Memory B cell (primary cell): Measurements from ENCODE around the gene NDE1.
A peak's percentile ranks its signal among the peaks of the same experiment; 100 is the strongest.
"Not testable (repeated sequence)": the region's sequence is repeated elsewhere in the genome, so short reads cannot be mapped to it uniquely, and the experiment has no call there.

Source experiments
- ATAC-seq: fragments of 150-1000 bp; cut with Tn5 transposase; 2 replicates; pipeline ENCODE4 v1.10.0; 2021; ENCODE audit warnings: low read depth, mild to moderate bottlenecking, moderate library complexity
- DNase-seq, 2 donors: peaks; one replicate each; pipeline ENCODE4 v3.0.0; 2022; ENCODE audit warnings: low spot score in 2 of 2
- H3K27ac Mint-ChIP-seq: one replicate; pipeline ENCODE4 v1.8.0; 2022; ENCODE audit warnings: mild to moderate bottlenecking, moderate library complexity, mixed read lengths
- H3K27me3 Mint-ChIP-seq: one replicate; pipeline ENCODE4 v1.8.0; 2022; ENCODE audit warnings: mixed read lengths
- H3K36me3 Mint-ChIP-seq: one replicate; pipeline ENCODE4 v1.8.0; 2022; ENCODE audit warnings: mild to moderate bottlenecking, mixed read lengths
- H3K4me1 Mint-ChIP-seq: one replicate; pipeline ENCODE4 v1.8.0; 2022; ENCODE audit warnings: mixed read lengths
- H3K4me3 Mint-ChIP-seq: one replicate; pipeline ENCODE4 v1.8.0; 2022; ENCODE audit warnings: mild to moderate bottlenecking, moderate library complexity, mixed read lengths
- H3K9me3 Mint-ChIP-seq: one replicate; pipeline ENCODE4 v1.8.0; 2022; ENCODE audit warnings: mixed read lengths

NDE1 gene, protein sequence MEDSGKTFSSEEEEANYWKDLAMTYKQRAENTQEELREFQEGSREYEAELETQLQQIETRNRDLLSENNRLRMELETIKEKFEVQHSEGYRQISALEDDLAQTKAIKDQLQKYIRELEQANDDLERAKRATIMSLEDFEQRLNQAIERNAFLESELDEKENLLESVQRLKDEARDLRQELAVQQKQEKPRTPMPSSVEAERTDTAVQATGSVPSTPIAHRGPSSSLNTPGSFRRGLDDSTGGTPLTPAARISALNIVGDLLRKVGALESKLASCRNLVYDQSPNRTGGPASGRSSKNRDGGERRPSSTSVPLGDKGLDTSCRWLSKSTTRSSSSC

DNA sequence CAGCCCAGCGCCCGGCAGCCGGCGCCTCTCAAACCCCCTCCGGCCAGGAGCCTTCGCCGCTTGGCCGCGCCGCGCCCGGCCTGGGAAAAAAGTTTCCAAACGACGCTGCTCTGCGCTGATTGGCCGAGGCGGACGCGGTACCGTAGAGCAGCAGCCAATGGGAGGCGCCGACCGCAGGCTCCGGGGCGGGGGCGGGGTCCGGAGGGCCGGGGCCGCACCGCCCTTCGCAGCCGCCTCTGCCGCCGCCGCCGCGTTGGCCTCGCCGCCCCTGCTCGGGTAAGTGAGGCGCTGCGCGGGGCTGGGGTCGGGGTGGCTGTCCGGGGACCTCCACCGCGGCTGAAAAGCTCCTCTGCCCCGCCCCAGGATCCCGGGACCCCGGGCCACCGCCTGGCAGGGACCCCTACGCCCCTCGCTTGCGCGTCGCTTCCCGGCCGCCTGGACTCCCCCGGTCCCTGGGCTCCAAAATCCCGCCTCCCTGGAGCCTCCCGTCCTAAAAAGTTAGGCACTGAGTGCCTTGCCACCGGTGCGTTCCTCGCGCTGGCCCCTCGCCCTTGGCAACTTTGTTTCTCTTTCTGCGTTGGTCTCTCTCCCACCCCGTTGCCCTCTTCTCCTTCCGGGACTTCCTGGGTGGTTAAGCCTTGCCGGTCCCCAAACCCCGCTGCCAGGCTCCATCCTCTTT lies at the start of gene NDE1:
Gene NDE1 (plus strand): TSS at position 227 of the 679 bp plus-strand sequence. CDS start 14,534 bp downstream, outside the sequence.
- peak; percentile 92 for ATAC-seq
- H3K9me3 Mint-ChIP-seq: no peaks in the 10 kb centered on the region
- peak within 1 kb of the TSS; percentile 99 for H3K4me3 Mint-ChIP-seq
- no peaks in the 10 kb centered on the region for H3K27me3 Mint-ChIP-seq
- H3K36me3 Mint-ChIP-seq: peaks cover 5% of the 10 kb centered on the region
- H3K27ac Mint-ChIP-seq: peak within 1 kb of the TSS; percentile 97
- peaks cover 17% of the 10 kb centered on the region for H3K4me1 Mint-ChIP-seq
- peak; percentile 66 to 74 for DNase-seq

DNA sequence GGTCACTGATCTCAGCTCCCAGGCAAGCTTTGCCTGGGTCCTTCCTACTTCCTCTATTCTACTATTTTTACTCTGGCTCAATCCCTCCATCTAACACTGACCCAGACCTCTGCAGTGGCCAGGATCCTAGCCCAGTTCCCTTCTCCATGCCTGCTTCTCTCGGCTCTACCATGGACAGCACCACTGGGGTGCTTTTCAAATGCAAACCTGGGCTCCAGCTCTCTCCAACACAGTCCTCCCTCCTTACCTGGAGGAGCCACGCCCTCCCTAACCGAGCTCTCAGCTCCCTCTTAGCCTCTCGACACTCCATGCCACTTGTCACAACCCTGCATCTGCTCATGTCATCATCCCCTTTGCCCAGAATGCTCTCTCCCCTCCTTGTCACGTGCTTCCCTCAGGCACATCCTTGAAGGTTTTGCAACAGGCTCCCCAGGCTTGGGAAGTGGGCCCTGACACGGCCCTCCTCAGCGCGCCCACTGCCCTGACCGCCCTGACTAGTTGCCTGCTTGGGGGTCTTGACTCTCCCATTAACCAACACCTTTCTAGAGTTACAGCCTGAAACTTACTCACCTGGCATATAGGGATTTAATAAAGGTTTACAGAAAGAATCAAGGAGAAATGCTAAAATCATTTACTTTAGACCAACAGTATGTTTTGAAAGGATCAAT lies 48.7 kb upstream of the NDE1 start:
- Mint-ChIP-seq H3K4me3 (no peak overlapping the region), H3K36me3 (peaks cover 57% of the 10 kb centered on the region), H3K4me1 (peaks cover 8% of the 10 kb centered on the region), H3K27ac (peak overlapping the region; percentile 4), H3K9me3 (no peaks in the 10 kb centered on the region), H3K27me3 (no peaks in the 10 kb centered on the region)
- no peak for ATAC-seq
- no peak for DNase-seq

DNA sequence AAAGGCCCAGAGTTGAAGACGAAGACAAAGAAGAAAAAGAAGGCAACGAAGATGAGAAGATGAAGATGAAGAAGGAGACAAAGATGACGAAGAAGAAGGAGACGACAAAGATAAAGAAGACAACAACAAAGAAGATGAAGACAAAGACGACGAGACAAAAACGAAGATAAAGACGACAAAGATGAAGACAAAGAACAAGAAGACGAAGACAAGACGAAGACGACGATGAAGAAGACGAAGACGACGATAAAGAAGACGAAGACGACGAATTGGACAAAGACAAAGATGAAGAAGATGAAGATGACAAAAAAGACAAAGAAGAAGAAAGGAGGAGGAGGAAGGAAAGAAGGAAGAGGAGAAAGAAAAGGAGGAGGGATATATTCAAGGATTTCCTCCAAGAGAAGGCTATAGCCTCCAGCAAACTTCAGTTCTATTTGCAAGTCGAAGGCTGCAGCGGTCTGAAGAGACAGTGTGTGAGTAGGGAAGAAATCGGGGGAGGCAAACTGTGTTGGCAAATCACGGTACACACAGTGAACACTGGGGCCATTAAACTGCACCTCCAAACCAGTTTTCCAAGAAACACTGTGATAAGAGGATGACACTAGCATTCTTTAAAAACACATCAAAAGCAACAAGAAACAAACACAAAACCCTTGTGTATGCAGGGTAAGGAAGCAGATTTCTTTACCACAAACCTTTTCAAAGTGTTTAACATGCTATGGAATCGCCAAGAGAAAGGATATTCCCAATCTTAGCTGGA lies 47.6 kb upstream of the NDE1 start:
- H3K27ac Mint-ChIP-seq: peak overlapping the region; percentile 4
- ATAC-seq (no peak), DNase-seq (no peak)
- H3K27me3 Mint-ChIP-seq: no peaks in the 10 kb centered on the region
- H3K4me1 Mint-ChIP-seq: peaks cover 15% of the 10 kb centered on the region
- peaks cover 62% of the 10 kb centered on the region for H3K36me3 Mint-ChIP-seq
- H3K9me3 Mint-ChIP-seq: no peaks in the 10 kb centered on the region
- no peak overlapping the region for H3K4me3 Mint-ChIP-seq

DNA sequence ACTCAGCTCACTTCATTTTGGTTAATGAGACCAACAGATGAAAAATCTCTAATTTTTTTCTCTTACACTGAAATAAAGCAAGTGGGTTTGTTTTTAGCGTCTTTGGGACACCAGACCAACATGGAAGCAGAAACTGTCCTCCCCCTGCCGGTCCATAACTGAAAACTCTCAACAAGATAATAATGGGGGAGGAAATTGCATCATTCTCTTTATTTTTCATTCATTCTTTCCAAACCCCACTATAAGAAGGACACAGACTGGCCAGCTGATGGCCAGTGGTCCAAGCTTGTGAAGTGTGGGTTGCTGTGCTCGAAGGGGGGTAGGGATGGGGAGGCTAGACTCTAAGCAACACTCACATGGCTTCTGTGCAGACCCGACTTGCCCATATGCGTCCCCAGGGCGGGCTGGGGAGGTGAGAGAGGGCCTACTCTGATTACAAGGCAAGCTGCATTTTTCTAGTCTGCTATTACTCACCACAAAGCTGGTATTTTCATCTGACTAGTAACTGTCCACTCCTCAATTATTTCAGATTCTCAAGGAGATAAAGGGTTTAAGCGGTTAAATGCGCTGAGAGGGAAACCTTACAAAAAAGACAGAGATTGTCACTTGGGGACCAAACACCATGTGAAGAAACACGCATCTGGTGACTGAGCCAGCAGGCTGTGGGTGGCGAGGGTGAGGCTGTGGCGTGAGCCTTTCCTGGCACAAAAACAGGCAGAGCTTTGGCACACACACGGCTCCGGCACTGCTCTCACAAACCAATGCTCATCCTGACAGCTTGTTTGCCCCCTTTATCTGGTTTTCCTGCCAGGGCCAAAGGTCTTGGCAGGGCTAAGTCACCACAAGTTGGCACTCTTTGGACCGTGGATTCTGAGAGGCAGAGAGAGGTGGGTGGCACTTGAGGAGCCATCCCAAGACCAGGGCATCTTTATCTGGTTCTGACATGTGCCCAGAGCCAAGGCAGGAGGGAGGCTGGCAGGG lies 45.3 kb upstream of the NDE1 start:
- Mint-ChIP-seq H3K27me3 (no peaks in the 10 kb centered on the region), H3K4me1 (peaks cover 15% of the 10 kb centered on the region), H3K27ac (peak overlapping the region; percentile 72), H3K4me3 (no peak overlapping the region), H3K9me3 (no peaks in the 10 kb centered on the region), H3K36me3 (peaks cover 59% of the 10 kb centered on the region)
- DNase-seq (no peak), ATAC-seq (no peak)

DNA sequence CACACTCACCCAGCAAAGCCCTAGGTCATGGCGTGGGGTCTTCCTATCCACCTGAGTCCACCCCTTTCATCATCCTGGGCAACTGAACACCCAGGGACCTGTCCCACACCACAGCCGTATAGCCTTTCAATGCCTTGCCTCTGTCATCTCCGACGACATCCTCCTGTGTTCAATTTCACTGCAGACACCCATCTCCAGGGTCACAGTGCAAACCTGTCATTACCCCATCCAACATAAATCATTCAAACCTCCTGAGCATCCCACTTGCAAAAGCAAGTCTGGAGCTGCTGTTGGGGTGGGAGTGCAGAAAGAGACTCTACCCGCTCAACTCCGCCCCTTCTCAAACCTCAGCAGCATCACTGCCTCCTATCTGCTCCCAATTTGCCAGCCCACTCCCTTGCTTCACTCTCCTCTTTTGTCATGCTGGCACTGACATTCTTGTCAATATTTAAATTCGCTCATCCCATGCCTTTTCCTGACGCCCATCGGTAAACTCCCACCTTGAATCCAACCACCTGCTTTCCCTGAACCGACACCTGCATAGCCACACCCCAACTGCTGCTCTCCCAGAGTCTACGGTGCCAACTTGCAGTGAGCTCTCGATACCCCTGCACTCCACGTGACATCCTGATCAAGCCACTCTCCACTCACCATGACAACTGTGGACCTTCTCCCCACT lies 44.1 kb upstream of the NDE1 start:
- DNase-seq (no peak), ATAC-seq (no peak)
- Mint-ChIP-seq H3K9me3 (no peaks in the 10 kb centered on the region), H3K4me3 (no peak overlapping the region), H3K36me3 (peaks cover 53% of the 10 kb centered on the region), H3K4me1 (peaks cover 15% of the 10 kb centered on the region), H3K27me3 (no peaks in the 10 kb centered on the region), H3K27ac (peak overlapping the region; percentile 75)

DNA sequence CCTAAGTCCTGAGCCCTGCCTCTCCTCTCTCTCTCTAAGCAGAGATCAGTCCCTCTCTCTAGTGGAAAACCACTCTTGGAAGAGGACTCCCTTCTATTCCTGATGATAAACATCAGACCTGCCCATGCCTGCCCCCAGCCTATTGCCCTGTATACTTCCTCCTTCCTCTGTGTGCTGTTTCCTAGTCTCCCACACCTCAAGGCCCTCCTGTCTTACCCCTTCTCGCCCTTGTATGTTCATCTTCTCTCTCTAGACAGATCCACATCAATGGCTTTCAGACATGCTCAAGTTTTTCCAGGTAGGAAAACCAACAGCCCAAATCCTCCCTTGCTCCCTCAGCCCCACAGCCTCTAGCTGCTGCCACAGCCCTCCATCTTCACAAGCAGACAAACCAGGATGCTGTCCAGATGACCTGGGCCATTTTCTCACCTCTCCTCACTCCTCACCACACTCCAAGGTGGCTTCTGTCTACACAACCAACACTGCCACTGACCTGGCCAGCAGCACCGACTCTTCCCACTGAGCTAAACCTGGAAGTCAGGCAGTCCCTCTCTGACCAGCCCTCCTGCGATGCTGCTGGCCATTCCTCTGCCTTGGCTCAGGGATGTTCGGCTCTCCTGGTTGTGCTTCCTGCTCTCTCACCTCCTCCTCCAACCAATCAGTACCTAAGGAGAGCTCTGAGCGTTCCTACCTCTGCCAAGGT lies 43.4 kb upstream of the NDE1 start:
- H3K27me3 Mint-ChIP-seq: no peaks in the 10 kb centered on the region
- H3K4me1 Mint-ChIP-seq: peaks cover 13% of the 10 kb centered on the region
- ATAC-seq: no peak
- peak overlapping the region; percentile 75 for H3K27ac Mint-ChIP-seq
- no peak overlapping the region for H3K4me3 Mint-ChIP-seq
- no peaks in the 10 kb centered on the region for H3K9me3 Mint-ChIP-seq
- DNase-seq: no peak
- H3K36me3 Mint-ChIP-seq: peaks cover 47% of the 10 kb centered on the region

DNA sequence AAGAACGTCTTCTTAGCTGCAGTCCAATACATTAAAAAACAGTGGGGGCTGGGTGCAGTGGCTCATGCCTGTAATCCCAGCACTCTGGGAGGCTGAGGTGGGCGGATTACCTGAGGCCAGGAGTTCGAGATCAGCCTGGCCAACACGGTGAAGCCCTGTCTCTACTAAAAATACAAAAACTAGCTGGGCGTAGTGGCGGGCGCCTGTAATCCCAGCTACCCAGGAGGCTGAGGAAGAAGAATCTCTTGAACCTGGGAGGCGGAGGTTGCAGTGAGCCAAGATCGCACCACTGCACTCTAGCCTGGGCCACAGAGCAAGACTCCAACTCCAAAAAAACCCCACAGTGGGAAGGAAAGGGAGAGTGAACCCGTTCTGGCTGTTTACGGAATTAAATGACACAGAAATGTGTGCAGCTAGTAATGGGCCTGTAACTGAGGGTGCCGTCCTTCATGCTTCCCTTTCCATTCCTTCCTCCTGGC lies 42.8 kb upstream of the NDE1 start:
- not testable (repeated sequence) for DNase-seq, H3K4me3 Mint-ChIP-seq, H3K9me3 Mint-ChIP-seq, ATAC-seq, H3K27me3 Mint-ChIP-seq
- H3K27ac Mint-ChIP-seq: peak overlapping the region; percentile 75
- H3K4me1 Mint-ChIP-seq: peaks cover 13% of the 10 kb centered on the region
- peaks cover 46% of the 10 kb centered on the region for H3K36me3 Mint-ChIP-seq

DNA sequence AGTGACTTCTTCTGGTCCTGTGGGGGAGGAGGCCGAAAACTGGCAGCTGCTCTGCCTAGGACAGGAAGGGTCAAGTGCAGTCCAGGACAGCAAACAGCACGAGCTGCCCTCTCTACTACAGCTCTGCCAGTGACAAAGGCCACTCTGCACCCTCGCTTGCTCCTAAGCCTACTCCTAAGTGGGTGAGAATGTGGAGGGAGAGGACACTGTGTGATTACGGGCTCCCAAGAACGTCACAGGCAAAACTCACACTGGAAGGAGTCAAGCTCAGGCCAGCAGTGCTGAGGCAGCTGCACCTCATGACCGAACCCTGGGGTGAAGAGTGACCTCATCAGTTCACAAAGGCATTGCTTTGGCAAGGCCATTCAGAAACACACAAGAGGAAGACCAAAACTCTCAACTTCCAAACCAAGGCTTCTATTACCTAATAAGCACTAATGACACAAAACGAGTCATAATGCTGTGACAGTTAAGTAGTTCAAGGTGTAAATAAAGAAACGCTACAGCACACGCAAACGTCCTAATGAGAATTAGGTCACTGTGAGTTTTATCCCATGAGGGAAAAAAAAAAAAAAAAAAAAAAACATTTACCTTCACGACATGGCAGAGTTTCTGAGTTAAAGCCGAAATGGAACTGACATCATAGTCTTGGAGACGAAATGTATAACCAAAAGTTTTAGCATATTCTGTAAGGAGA lies 42.2 kb upstream of the NDE1 start:
- no peak for ATAC-seq

DNA sequence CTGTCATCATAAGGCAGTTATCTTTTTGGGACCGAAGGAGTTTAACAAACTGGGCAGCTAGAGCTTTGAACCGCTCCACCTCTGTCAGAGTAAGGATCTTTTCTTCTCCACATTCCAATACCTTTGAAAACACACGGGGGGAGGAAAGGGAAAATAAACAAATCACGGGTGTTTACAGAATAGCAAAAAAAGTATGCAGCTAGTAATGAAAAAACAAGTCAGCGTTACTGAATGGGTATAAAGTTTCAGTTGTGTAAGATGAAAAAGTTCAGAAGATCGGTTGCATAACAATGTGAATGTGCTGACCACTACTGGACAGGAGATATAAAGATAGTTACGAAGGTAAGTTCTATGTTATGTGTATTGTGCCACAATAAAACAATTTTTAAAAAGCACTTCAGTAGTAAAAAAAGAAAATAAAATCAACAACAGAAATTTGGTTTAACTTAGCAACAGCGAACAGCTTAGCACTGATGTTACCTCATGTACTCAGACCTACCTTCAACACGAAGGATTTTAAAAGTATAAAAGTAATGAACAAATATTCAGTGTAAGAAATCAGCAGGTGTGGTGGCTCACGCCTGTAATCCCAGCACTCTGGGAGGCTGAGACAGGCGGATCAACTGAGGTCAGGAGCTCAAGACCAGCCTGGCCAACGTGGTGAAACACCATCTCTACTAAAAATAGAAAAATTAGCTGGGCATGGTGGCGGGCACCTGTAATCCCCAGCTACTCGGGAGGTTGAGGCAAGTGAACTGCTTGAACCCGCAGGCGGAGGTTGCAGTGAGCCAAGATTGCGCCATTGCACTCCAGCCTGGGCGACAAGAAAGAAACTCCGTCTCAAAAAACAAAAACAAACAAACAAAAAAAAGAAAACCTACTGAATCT lies 41.4 kb upstream of the NDE1 start:
- ATAC-seq (no peak), DNase-seq (no peak)
- H3K4me1 Mint-ChIP-seq: peaks cover 11% of the 10 kb centered on the region
- H3K9me3 Mint-ChIP-seq: no peaks in the 10 kb centered on the region
- no peaks in the 10 kb centered on the region for H3K27me3 Mint-ChIP-seq
- H3K4me3 Mint-ChIP-seq: no peak overlapping the region
- H3K36me3 Mint-ChIP-seq: peaks cover 46% of the 10 kb centered on the region
- peak overlapping the region; percentile 74 for H3K27ac Mint-ChIP-seq

More for the DNA sequence above, 42.2 kb upstream of the NDE1 start:
- H3K4me1 Mint-ChIP-seq: peaks cover 11% of the 10 kb centered on the region
- no peaks in the 10 kb centered on the region for H3K27me3 Mint-ChIP-seq
- DNase-seq: no peak
- no peak overlapping the region for H3K4me3 Mint-ChIP-seq
- no peaks in the 10 kb centered on the region for H3K9me3 Mint-ChIP-seq
- peaks cover 46% of the 10 kb centered on the region for H3K36me3 Mint-ChIP-seq
- H3K27ac Mint-ChIP-seq: no peak overlapping the region

DNA sequence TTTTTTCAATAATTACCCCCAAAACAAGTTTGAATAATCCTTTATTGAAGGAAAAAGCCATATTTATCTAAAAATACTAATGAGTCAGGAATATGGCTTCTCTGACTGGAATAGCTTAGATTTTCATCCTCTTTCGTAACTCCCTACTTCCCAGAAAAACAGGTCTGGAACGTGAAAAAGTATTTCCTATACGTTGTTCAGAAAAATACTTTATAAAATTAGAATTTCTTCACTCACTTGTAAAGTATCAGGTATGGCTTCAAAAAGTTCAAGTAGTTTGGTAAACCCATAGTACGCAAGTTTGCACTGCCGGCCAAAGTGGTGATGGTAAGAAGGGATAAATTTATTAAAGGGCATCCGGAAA lies 40.8 kb upstream of the NDE1 start:
- ATAC-seq: no peak
- Mint-ChIP-seq H3K27me3 (no peaks in the 10 kb centered on the region), H3K9me3 (no peaks in the 10 kb centered on the region), H3K27ac (peak overlapping the region; percentile 38), H3K4me1 (peaks cover 11% of the 10 kb centered on the region), H3K4me3 (no peak overlapping the region), H3K36me3 (peaks cover 43% of the 10 kb centered on the region)
- no peak for DNase-seq

DNA sequence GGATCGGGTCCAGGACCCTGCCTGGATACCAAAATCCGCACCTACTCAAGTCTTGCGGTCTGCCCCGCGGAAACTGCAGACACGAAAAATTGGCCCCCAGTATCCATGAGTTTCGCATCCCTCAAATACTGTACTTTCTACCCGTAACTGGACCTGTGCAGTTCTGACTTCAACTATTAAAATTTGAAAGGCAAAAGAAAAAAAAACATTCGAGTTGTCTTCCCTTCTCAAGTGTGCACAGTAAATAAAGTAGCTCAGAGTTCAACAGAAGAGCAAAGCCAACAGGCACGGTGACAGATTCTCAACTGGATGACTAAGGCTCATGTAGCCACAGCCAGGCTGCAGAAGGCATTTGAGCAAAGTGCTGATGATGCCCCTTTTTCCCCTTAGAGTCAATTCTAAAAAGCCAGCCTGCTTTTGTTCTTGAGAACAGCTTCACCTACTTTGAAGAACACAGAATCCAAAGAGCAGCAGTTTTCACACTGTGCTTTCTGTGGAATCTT lies 39.6 kb upstream of the NDE1 start:
- DNase-seq (no peak), ATAC-seq (no peak)
- Mint-ChIP-seq H3K36me3 (peaks cover 41% of the 10 kb centered on the region), H3K27me3 (no peaks in the 10 kb centered on the region), H3K4me3 (no peak overlapping the region), H3K4me1 (peaks cover 11% of the 10 kb centered on the region), H3K27ac (no peak overlapping the region), H3K9me3 (no peaks in the 10 kb centered on the region)
